HepG2 (cell line): ENCODE results near the gene USP25. TPM values are rescaled to one million over a fixed set of nuclear protein-coding genes. Genes with fewer than 3 reads are reported as not detected.
A peak's percentile ranks its signal among the peaks of the same experiment; 100 is the strongest.

ENCODE experiments used
- ATAC-seq: fragments of 200-7000 bp; cut with Tn5 transposase; 3 replicates; pipeline ENCODE4 v1.9.1; 2020; ENCODE audit warnings: mild to moderate bottlenecking, moderate library complexity
- BruUV-seq: library from RNA; stranded (reverse); fragments of 400-500 nt; replicated peaks from 2 replicates; lab custom pipeline; 2021; lab: Mats Ljungman, UMichigan
- CTCF ChIA-PET: fragments of 300-600 bp; formaldehyde crosslinking; extraction: SDS; loops from one replicate; lab custom pipeline; 2021; ENCODE audit warnings: low total read pairs, inconsistent platforms, low intra/inter-chr PET ratio; lab: Yijun Ruan, JAX
- POLR2A ChIA-PET: fragments of 350-600 bp; sonication (Branson Sonifier 250); formaldehyde crosslinking; loops from one replicate; lab custom pipeline; 2020; ENCODE audit warnings: antibody characterized with exemption, inconsistent platforms; lab: Yijun Ruan, JAX
- DNase-seq: peaks from one replicate; pipeline ENCODE4 v3.0.0-alpha.2; 2015; ENCODE audit warnings: low spot score
- FAIRE-seq: peaks from 3 replicates; lab custom pipeline; 2011; peaks lifted over from hg19 to GRCh38; lab: Jason Lieb, UNC
- H2AFZ ChIP-seq: one replicate; pipeline ENCODE4 v1.6.1; 2011; ENCODE audit warnings: low read length, inconsistent platforms
- H3K27ac ChIP-seq: fragments of 300-600 bp; 3 replicates; pipeline ENCODE4 v1.8.0; 2011; ENCODE audit warnings: mixed run types, mild to moderate bottlenecking, mixed read lengths, low read length, inconsistent platforms; ENCODE audit not compliant: insufficient read depth; ENCODE audit errors: extremely low read length
- H3K27me3 ChIP-seq, 2 experiments: fragments of 200-600 bp in 1 of 2; 2 replicates in 1 of 2; 3 replicates in 1 of 2; pipeline versions ENCODE4 v1.6.0 to v1.8.0; 2011; ENCODE audit warnings: low read length in 2 of 2, mild to moderate bottlenecking in 2 of 2, moderate library complexity in 2 of 2, inconsistent platforms in 1 of 2; ENCODE audit not compliant: insufficient read depth in 2 of 2, control insufficient read depth in 1 of 2
- H3K36me3 ChIP-seq, 2 experiments: fragments of 200-600 bp in 1 of 2; replicated peaks in 1 of 2; 2 replicates in 1 of 2; 3 replicates in 1 of 2; pipeline versions ENCODE4 v1.5.1 to v1.8.0; 2011; ENCODE audit warnings: low read length in 2 of 2, inconsistent platforms in 1 of 2; ENCODE audit not compliant: insufficient read depth in 2 of 2, control insufficient read depth in 1 of 2
- H3K4me1 ChIP-seq: 2 replicates; pipeline ENCODE4 v1.5.1; 2012; ENCODE audit warnings: low read length, inconsistent platforms; ENCODE audit not compliant: insufficient read depth
- H3K4me2 ChIP-seq: 2 replicates; pipeline ENCODE4 v1.6.0; 2011; ENCODE audit warnings: low read depth, low read length, inconsistent platforms
- H3K4me3 ChIP-seq, 3 experiments: fragments of 200-600 bp in 1 of 3; sonication (generic), shearing (Covaris generic) in 1 of 3; replicated peaks in 1 of 3; 2 replicates each; pipeline ENCODE4 v1.5.1; 2011 to 2016; ENCODE audit warnings: low read length in 3 of 3, inconsistent platforms in 2 of 3, low read depth in 2 of 3, mild to moderate bottlenecking in 2 of 3, control low read depth in 1 of 3, mixed read lengths in 1 of 3; ENCODE audit not compliant: insufficient read depth in 1 of 3
- H3K79me2 ChIP-seq: one replicate; pipeline ENCODE4 v1.6.1; 2011; ENCODE audit warnings: low read length, inconsistent platforms; ENCODE audit not compliant: insufficient read depth
- H3K9ac ChIP-seq: 2 replicates; pipeline ENCODE4 v1.6.0; 2011; ENCODE audit warnings: mild to moderate bottlenecking, low read depth, low read length, inconsistent platforms; ENCODE audit not compliant: insufficient read depth
- H3K9me3 ChIP-seq: 2 replicates; pipeline ENCODE4 v1.5.1; 2012; ENCODE audit warnings: mild to moderate bottlenecking, low read length
- H4K20me1 ChIP-seq: 2 replicates; pipeline ENCODE4 v1.6.0; 2011; ENCODE audit warnings: inconsistent platforms, mild to moderate bottlenecking, low read length, moderate library complexity; ENCODE audit not compliant: insufficient read depth
- CEBPB ChIP-seq: IDR thresholded peaks from 2 replicates; pipeline ENCODE4 v1.6.1; 2011; ENCODE audit warnings: low read depth, low read length, improper control_type of control experiment, borderline replicate concordance
- FOXA1 ChIP-seq, 2 experiments: fragments of 450-650 bp in 1 of 2; sonication (generic) in 1 of 2; formaldehyde crosslinking in 1 of 2; IDR thresholded peaks; 2 replicates each; pipeline versions ENCODE4 v1.4.0 to v1.6.1; 2016 to 2020; ENCODE audit warnings: missing genetic modification reagents in 1 of 2
- FUBP1 ChIP-seq: sonication (generic); formaldehyde crosslinking; IDR thresholded peaks from 2 replicates; pipeline ENCODE4 v1.5.1; 2020; ENCODE audit warnings: missing genetic modification reagents, mild to moderate bottlenecking, borderline replicate concordance
- ISL2 ChIP-seq: sonication (generic); formaldehyde crosslinking; IDR thresholded peaks from 2 replicates; pipeline ENCODE4 v1.5.0; 2020; ENCODE audit warnings: missing genetic modification reagents
- KDM5B ChIP-seq: sonication (generic); formaldehyde crosslinking; IDR thresholded peaks from 2 replicates; pipeline ENCODE4 v1.4.0; 2020; ENCODE audit warnings: missing genetic modification reagents, mild to moderate bottlenecking, borderline replicate concordance
- MAFF ChIP-seq: IDR thresholded peaks from 2 replicates; pipeline ENCODE4 v1.6.1; 2011; ENCODE audit warnings: low read depth, low read length, improper control_type of control experiment
- MAFK ChIP-seq, 2 experiments: IDR thresholded peaks in 1 of 2; conservative IDR thresholded peaks in 1 of 2; 2 replicates each; pipeline ENCODE4 v1.6.1; 2011; ENCODE audit warnings: improper control_type of control experiment in 2 of 2, low read length in 2 of 2
- MIXL1 ChIP-seq: IDR thresholded peaks from 2 replicates; pipeline ENCODE4 v1.6.1; 2016
- NBN ChIP-seq: fragments of 450-650 bp; conservative IDR thresholded peaks from 2 replicates; pipeline ENCODE4 v1.6.1; 2017
- NFE2L2 ChIP-seq: fragments of 150-350 bp; IDR thresholded peaks from 2 replicates; pipeline ENCODE4 v1.6.1; 2014; ENCODE audit warnings: low read length
- NR3C1 ChIP-seq: sonication (generic); formaldehyde crosslinking; IDR thresholded peaks from 2 replicates; pipeline ENCODE4 v1.4.0; 2020; ENCODE audit warnings: missing genetic modification reagents
- SAFB2 ChIP-seq: sonication (generic); formaldehyde crosslinking; IDR thresholded peaks from 2 replicates; pipeline ENCODE4 v1.5.1; 2020; ENCODE audit warnings: missing genetic modification reagents, low read depth, mild to moderate bottlenecking, borderline replicate concordance
- ZBTB34 ChIP-seq: sonication (generic); formaldehyde crosslinking; IDR thresholded peaks from 2 replicates; pipeline ENCODE4 v1.8.0; 2022; ENCODE audit warnings: mild to moderate bottlenecking, missing genetic modification reagents
- ZNF232 ChIP-seq: sonication (generic); formaldehyde crosslinking; IDR thresholded peaks from 2 replicates; pipeline ENCODE4 v1.4.0; 2020; ENCODE audit warnings: missing genetic modification reagents, borderline replicate concordance
- ZSCAN25 ChIP-seq: sonication (generic); formaldehyde crosslinking; IDR thresholded peaks from 2 replicates; pipeline ENCODE4 v1.8.0; 2022; ENCODE audit warnings: mild to moderate bottlenecking, missing genetic modification reagents
- WGBS: methylation state at CpG from one replicate; pipeline ENCODE4 v1.1.6; 2017; ENCODE audit warnings: low lambda C conversion rate; 5-methylcytosine and 5-hydroxymethylcytosine counted together
- in situ Hi-C: cut with HindIII; loops from 2 replicates; pipeline ENCODE4 v1.10.0; 2017; ENCODE audit warnings: low pct_unique_long_range_greater_than_20kb; ENCODE audit not compliant: extremely low pct_ligation_motif_present
- intact Hi-C: fragments of 100-400 bp; cut with micrococcal nuclease; formaldehyde crosslinking; loops from one replicate; pipeline ENCODE4 v1.10.0; 2022; ENCODE audit not compliant: unreplicated experiment
- polyA plus RNA-seq, 8 experiments: library from polyadenylated mRNA; depleted of rRNA in 3 of 8; stranded (reverse) in 7 of 8; unstranded in 1 of 8; fragments of >200 nt; fragmentation: Illumina TruSeq in 4 of 8; extraction: Trizol in 4 of 8; gene quantifications; 2 replicates each; pipeline versions ENCODE4 v1.2.1 to v1.2.3, GENCODE V29; 2011 to 2016; ENCODE audit warnings: low read depth in 4 of 8, missing spikeins in 1 of 8, mixed read lengths in 1 of 8; ENCODE audit not compliant: insufficient read depth in 1 of 8
- total RNA-seq, 5 experiments: library from RNA; depleted of rRNA; stranded (reverse); fragments of >200 nt; fragmentation: Illumina TruSeq; extraction: Trizol; gene quantifications; 2 replicates each; pipeline ENCODE4 v1.2.3, GENCODE V29; 2016; ENCODE audit warnings: low read depth in 1 of 5

USP25 gene
- total and polyA plus RNA-seq, 2 of the 13 experiments (the other 11 are each of a cell fraction or from before 2014, with no cell fraction given): 12.4 to 26.3 TPM

- no peak overlapping the region for H3K9ac ChIP-seq
- POLR2A ChIA-PET: interaction anchor here (1.2 kb wide), 1 partner anchor 17 kb away, joined by 3 read pairs; no protein-coding TSS in a partner anchor
- ATAC-seq: peak; percentile 47
- peaks cover 46% of the 10 kb centered on the region for H3K4me1 ChIP-seq
- 67% methylated on average over 5 of the region's 5 CpGs for WGBS
- 0 out of 2 replicates have a peak, but pooled peaks cover 5% of the 10 kb centered on the region for H4K20me1 ChIP-seq
- peak; percentile 48 for DNase-seq
- H3K27me3 ChIP-seq: no peaks in the 10 kb centered on the region
- no peak for TF ChIP-seq FOXA1 (IDR thresholded peaks at IDR 0.05)
- peak; percentile 34; the same call in 1 of the 2 replicates for TF ChIP-seq FOXA1 (CRISPR knock-in tag; IDR thresholded peaks at IDR 0.05)
- no peak for TF ChIP-seq NR3C1
- TF ChIP-seq NFE2L2: peak; percentile 86
- TF ChIP-seq NBN: no peak
- TF ChIP-seq ZSCAN25: no peak
- peak; percentile 67; the same call in 1 of the 2 replicates for TF ChIP-seq CEBPB
- TF ChIP-seq ZBTB34 (CRISPR knock-in tag): no peak
- TF ChIP-seq ISL2 (CRISPR knock-in tag): no peak
- no peak for TF ChIP-seq KDM5B
- TF ChIP-seq FUBP1: no peak
- TF ChIP-seq SAFB2 (CRISPR knock-in tag): no peak
- no peak for TF ChIP-seq MIXL1
- TF ChIP-seq MAFF: peak; percentile 91
- peak; percentile 94 to 95 for TF ChIP-seq MAFK (conservative IDR thresholded peaks at IDR 0.05 in 1 of 2, IDR thresholded peaks at IDR 0.05 in 1 of 2; ENCODE audit: low read length in 2 of 2)
- TF ChIP-seq ZNF232: no peak
- H3K4me2 ChIP-seq: peak overlapping the region; percentile 13; the same call in 1 of the 2 replicates
- H3K79me2 ChIP-seq: peaks cover 86% of the 10 kb centered on the region
- CTCF ChIA-PET: no interaction called here
- peak overlapping the region; percentile 42 for H3K27ac ChIP-seq
- FAIRE-seq: no peak
- no TSS peak for BruUV-seq
- no peak overlapping the region for H3K4me3 ChIP-seq
- H3K9me3 ChIP-seq: no peaks in the 10 kb centered on the region
- H3K36me3 ChIP-seq: no peaks in the 10 kb centered on the region
- in situ Hi-C loops: no loop called here
- intact Hi-C loops: loop anchor here (2.0 kb wide), 1 partner anchor 16 kb away; no protein-coding TSS in a partner anchor
- H2AFZ ChIP-seq: no peak overlapping the region
These were observed 19.5 kb downstream of the USP25 start for GRCh38 chr21:15749082-15749860.
